Panc1 (cell line): ENCODE measurements around the gene DOCK8. TPM values are rescaled to one million over a fixed set of nuclear protein-coding genes. Genes with fewer than 3 reads are reported as not detected.

Source experiments
- ATAC-seq: fragments of 200-7000 bp; cut with Tn5 transposase; 2 replicates; pipeline ENCODE4 v1.9.1; 2020; ENCODE audit warnings: mild to moderate bottlenecking, moderate library complexity
- BruUV-seq: library from RNA; stranded (reverse); fragments of 400-500 nt; replicated peaks from 2 replicates; lab custom pipeline; 2021; lab: Mats Ljungman, UMichigan
- CTCF ChIA-PET: fragments of 300-600 bp; sonication (Branson Sonifier 250); formaldehyde crosslinking; loops from one replicate; lab custom pipeline; 2022; ENCODE audit warnings: antibody characterized with exemption; lab: Charles Lee
- POLR2A ChIA-PET: fragments of 300-600 bp; sonication (Branson Sonifier 250); formaldehyde crosslinking; loops from one replicate; lab custom pipeline; 2022; ENCODE audit warnings: antibody characterized with exemption; lab: Charles Lee
- DNase-seq: peaks from one replicate; pipeline ENCODE4 v3.0.0-alpha.2; 2010; ENCODE audit warnings: low read depth, low spot score
- H3K27ac ChIP-seq: 2 replicates; pipeline ENCODE4 v1.5.1; 2011; ENCODE audit warnings: mild to moderate bottlenecking, low read length, inconsistent platforms
- H3K27me3 ChIP-seq: fragments of 200-500 bp; sonication (Bioruptor generic); 2 replicates; pipeline ENCODE4 v1.6.0; 2014; ENCODE audit warnings: low read length, inconsistent platforms; ENCODE audit not compliant: control insufficient read depth, insufficient read depth
- H3K36me3 ChIP-seq: fragments of 200-500 bp; sonication (Bioruptor generic); 2 replicates; pipeline ENCODE4 v1.5.1; 2014; ENCODE audit warnings: inconsistent platforms, mild to moderate bottlenecking, low read length, moderate library complexity; ENCODE audit not compliant: control insufficient read depth, insufficient read depth
- H3K4me1 ChIP-seq: 2 replicates; pipeline ENCODE4 v1.5.1; 2011; ENCODE audit warnings: inconsistent platforms, mild to moderate bottlenecking, low read length, moderate library complexity; ENCODE audit not compliant: control insufficient read depth, insufficient read depth
- H3K4me3 ChIP-seq, 2 experiments: 2 replicates each; pipeline ENCODE4 v1.5.1; 2011 to 2012; ENCODE audit warnings: low read depth in 2 of 2, low read length in 2 of 2, mild to moderate bottlenecking in 2 of 2, inconsistent platforms in 1 of 2, moderate library complexity in 1 of 2
- H3K9me3 ChIP-seq: fragments of 200-500 bp; sonication (Bioruptor generic); 2 replicates; pipeline ENCODE4 v1.5.1; 2014; ENCODE audit warnings: low read depth, mild to moderate bottlenecking, inconsistent platforms, low read length, moderate library complexity; ENCODE audit not compliant: control insufficient read depth, insufficient read depth
- CTCF ChIP-seq: fragments of 450-650 bp; IDR thresholded peaks from 2 replicates; pipeline ENCODE4 v1.5.1; 2017; ENCODE audit warnings: mild to moderate bottlenecking
- POLR2AphosphoS5 ChIP-seq: IDR thresholded peaks from 2 replicates; pipeline ENCODE4 v1.6.1; 2012; ENCODE audit warnings: mild to moderate bottlenecking, low read depth, low read length, moderate library complexity
- REST ChIP-seq, 2 experiments: IDR thresholded peaks; 2 replicates each; pipeline ENCODE4 v1.6.1; 2011 to 2012; ENCODE audit warnings: low read depth in 2 of 2, control low read depth in 1 of 2, low read length in 1 of 2, mild to moderate bottlenecking in 1 of 2, moderate library complexity in 1 of 2; ENCODE audit not compliant: insufficient read depth in 1 of 2
- SIN3A ChIP-seq: IDR thresholded peaks from 2 replicates; pipeline ENCODE4 v1.6.1; 2012; ENCODE audit warnings: low read depth, mild to moderate bottlenecking, low read length, moderate library complexity, borderline replicate concordance; ENCODE audit not compliant: insufficient read depth
- TCF7L2 ChIP-seq: IDR thresholded peaks from 2 replicates; pipeline ENCODE4 v1.6.1; 2011; ENCODE audit warnings: mild to moderate bottlenecking, low read depth, low read length, inconsistent platforms
- in situ Hi-C: cut with HindIII; loops from 2 replicates; pipeline ENCODE4 v1.10.0; 2016; ENCODE audit warnings: low sequenced_read_pairs, low pct_unique_long_range_greater_than_20kb
- intact Hi-C: fragments of 100-400 bp; cut with micrococcal nuclease; formaldehyde crosslinking; loops from one replicate; pipeline ENCODE4 v1.10.0; 2022; ENCODE audit not compliant: unreplicated experiment
- total RNA-seq: library from RNA; stranded (reverse); gene quantifications from one replicate; pipeline ENCODE4 v1.2.1, GENCODE V29; 2021; ENCODE audit not compliant: unreplicated experiment

DOCK8 gene
- total RNA-seq, 1 experiment from 2014 or later, result 1.4 TPM

- intact Hi-C loops (no loop called here), in situ Hi-C loops (no loop called here)
- Histone ChIP-seq H3K4me3 (no peak overlapping the region), H3K27ac (no peak overlapping the region), H3K27me3 (no peaks in the 10 kb centered on the region), H3K4me1 (no peaks in the 10 kb centered on the region), H3K36me3 (no peaks in the 10 kb centered on the region), H3K9me3 (no peaks in the 10 kb centered on the region)
- DNase-seq (no peak), ATAC-seq (no peak)
- no TSS peak for BruUV-seq
- ChIA-PET POLR2A (no interaction called here), CTCF (no interaction called here)
- TF ChIP-seq POLR2AphosphoS5 (no peak), REST (IDR thresholded peaks at IDR 0.05; ENCODE audit: insufficient read depth in 1 of 2, low read depth in 2 of 2, low read length in 1 of 2) (no peak), SIN3A (no peak), TCF7L2 (no peak), CTCF (no peak)
Observed at GRCh38 chr9:378263-378662, 163.6 kb downstream of the DOCK8 start.

GRCh38 chr9:382383-382782 lies 167.7 kb downstream of the DOCK8 start:
- H3K4me3 ChIP-seq, result no peak overlapping the region
- intact Hi-C loops (loop anchor here (10.0 kb wide), 1 partner anchor 382 kb away; no protein-coding TSS in a partner anchor), in situ Hi-C loops (no loop called here)
- H3K4me1 ChIP-seq, result no peaks in the 10 kb centered on the region
- H3K27me3 ChIP-seq, result no peaks in the 10 kb centered on the region
- POLR2A ChIA-PET, result no interaction called here
- DNase-seq (no peak), ATAC-seq (no peak)
- no peaks in the 10 kb centered on the region for H3K9me3 ChIP-seq
- H3K36me3 ChIP-seq, result no peaks in the 10 kb centered on the region
- CTCF ChIA-PET, result no interaction called here
- BruUV-seq, result no TSS peak
- no peak overlapping the region for H3K27ac ChIP-seq
- TF ChIP-seq CTCF (no peak), SIN3A (no peak), REST (IDR thresholded peaks at IDR 0.05; ENCODE audit: insufficient read depth in 1 of 2, low read depth in 2 of 2, low read length in 1 of 2) (no peak), POLR2AphosphoS5 (no peak), TCF7L2 (no peak)
